Measurements from ENCODE around the gene EXD1.

- no peak for TF ChIP-seq TAF1 (conservative IDR thresholded peaks at IDR 0.05)
- TF ChIP-seq SP1 (IDR thresholded peaks at IDR 0.05): no peak
- no peak for TF ChIP-seq RAD21 (IDR thresholded peaks at IDR 0.05)
- TF ChIP-seq CTCF (IDR thresholded peaks at IDR 0.05; ENCODE audit: low read depth, low read length, missing input control): no peak
- TF ChIP-seq REST (IDR thresholded peaks at IDR 0.05): no peak
- no peak for TF ChIP-seq ZBTB33 (IDR thresholded peaks at IDR 0.05)
- TF ChIP-seq EGR1 (IDR thresholded peaks at IDR 0.05; ENCODE audit: low read depth in 2 of 2): no peak
- TF ChIP-seq FOXA1 (IDR thresholded peaks at IDR 0.05): no peak
- no peak for TF ChIP-seq ATF3 (IDR thresholded peaks at IDR 0.05)
These were observed 7.5 kb upstream of the EXD1 start for GRCh38 chr15:41238100-41238499.

Data from liver (tissue), 3 donors.